GM23248 (cell line): ENCODE results near the gene YIF1B.

Experiments
- EZH2 ChIP-seq: fragments of 200-600 bp; sonication (generic); IDR thresholded peaks from 2 replicates; pipeline ENCODE4 v1.6.1; 2018; ENCODE audit warnings: antibody characterized with exemption, mild to moderate bottlenecking; ENCODE audit not compliant: insufficient read depth, poor library complexity, severe bottlenecking
- EZH2phosphoT487 ChIP-seq: fragments of 200-600 bp; sonication (generic); IDR thresholded peaks from 2 replicates; pipeline ENCODE4 v1.6.1; 2018; ENCODE audit warnings: antibody characterized with exemption, moderate library complexity, mild to moderate bottlenecking, low read depth; ENCODE audit not compliant: insufficient read depth

GRCh38 chr19:38283271-38283670 is 32.5 kb downstream of the YIF1B start:
- TF ChIP-seq EZH2: no peak
- TF ChIP-seq EZH2phosphoT487: no peak
